HG03469 (cell line): ENCODE data around the gene SCAMP4.

Source experiments
- ATAC-seq: cut with Tn5 transposase; IDR thresholded peaks from one replicate; pipeline ENCODE4 v1.9.1; 2021; ENCODE audit warnings: mild to moderate bottlenecking, moderate library complexity, moderate number of reproducible peaks; ENCODE audit not compliant: unreplicated experiment

The SCAMP4 gene

GRCh38 chr19:1936916-1937610 lies 31.9 kb downstream of the SCAMP4 start:
- ATAC-seq = no peak

GRCh38 chr19:1938071-1938470 lies 32.9 kb downstream of the SCAMP4 start:
- ATAC-seq = no peak

DNA sequence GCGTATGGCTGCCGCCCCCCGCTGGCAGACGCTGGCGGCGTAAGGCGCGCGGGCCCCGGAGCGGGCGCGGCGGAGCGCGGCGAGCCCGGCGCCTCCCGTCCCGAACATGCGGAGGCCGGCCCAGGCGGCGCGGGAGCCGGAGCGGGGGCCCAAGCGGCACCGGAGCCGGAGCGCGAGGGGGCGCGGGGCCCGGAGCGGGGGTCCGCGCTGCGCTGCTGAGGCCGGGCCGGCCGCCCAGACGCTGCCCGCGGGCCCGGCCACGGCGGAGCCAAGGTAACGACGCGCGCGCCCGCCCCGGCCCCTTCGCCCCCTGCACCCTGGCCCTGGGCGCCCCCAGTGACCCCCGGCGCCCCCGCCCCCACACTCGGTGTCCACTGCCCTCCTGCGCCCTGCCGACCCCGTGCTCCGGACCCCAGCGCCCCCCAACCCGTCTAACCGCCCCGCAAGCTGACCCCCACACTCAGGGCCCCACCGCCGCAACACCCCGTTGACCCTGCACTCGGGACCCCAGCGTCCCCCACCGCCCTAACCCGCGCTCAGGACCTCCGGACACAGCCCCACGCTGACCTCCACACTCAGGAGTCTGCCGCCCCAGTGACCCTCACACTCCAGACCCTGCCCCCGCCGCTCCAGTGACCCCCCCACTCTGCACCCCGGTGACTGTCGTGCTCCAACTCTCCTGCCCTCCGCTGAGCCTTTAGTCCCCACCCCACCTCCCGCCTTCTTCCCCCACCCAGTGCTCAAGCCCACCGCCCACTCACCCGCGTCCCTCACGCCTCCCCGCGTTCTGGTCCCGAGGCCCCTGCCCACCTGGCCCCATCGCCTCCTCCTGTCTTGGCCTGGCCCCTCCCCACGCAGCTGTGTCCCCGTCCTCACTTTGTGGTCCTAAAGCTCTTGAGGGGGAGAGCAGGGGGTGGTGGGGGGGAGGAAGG lies 36.2 kb downstream of the SCAMP4 start, which contains the start of gene CSNK1G2:
CSNK1G2 (plus strand) TSS at position 27 of the 932 bp plus-strand sequence. CDS start 28,601 bp downstream, outside the sequence.
- ATAC-seq = no peak

GRCh38 chr19:1942078-1942933 lies 37.1 kb downstream of the SCAMP4 start:
- no peak for ATAC-seq

DNA sequence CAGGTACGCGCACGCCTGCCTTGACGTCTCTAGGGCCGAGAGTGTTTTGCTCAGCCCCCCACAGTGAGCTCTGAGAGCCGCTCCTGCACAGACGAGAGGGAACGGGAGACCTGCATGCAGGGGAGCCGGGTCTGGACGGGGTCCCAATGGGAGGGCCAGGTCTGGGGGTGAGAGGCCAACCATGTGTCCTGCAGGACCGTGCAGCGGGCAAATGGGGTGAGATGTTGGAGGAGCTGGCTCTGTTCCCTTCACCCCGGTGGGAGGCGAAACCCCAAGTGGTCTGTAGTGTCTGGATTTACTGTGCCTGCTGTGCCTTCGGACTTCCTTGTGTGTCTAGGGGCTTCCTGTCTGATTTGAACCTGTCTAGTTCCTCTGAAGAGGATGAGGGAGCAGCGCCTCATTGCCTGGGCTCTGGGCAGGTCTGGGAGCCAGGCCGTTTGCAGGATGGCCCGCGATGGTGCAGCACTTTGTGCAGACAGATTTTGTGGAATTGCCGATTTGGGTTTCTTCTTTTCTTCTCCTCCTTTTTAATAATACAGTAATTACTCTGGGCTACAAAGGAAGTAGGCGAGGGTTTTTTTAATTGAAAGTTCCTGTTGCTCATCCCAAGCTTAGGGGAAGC lies 37.8 kb downstream of the SCAMP4 start:
- ATAC-seq = no peak

DNA sequence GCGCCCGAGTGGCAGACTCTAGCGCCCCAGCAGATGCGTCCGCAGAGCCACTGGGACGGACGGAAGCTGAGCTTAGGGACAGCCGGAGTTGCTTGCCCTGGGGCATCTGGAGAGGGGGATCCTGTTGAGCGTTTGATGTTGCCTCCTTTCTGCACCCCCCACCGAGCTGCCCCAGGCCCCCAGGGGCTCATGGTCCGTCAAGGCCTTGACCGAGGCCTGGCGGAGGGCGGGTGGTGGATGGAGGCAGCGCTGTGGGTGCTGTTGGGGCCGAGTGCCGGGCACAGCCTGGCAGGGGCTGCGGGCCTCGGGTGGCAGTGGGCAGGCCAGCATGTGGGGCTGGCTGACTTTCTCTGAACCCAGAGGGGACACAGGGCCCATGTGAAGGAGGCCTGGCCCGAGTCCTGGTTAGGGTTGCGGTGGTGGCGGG lies 38.5 kb downstream of the SCAMP4 start:
- ATAC-seq = no peak

DNA sequence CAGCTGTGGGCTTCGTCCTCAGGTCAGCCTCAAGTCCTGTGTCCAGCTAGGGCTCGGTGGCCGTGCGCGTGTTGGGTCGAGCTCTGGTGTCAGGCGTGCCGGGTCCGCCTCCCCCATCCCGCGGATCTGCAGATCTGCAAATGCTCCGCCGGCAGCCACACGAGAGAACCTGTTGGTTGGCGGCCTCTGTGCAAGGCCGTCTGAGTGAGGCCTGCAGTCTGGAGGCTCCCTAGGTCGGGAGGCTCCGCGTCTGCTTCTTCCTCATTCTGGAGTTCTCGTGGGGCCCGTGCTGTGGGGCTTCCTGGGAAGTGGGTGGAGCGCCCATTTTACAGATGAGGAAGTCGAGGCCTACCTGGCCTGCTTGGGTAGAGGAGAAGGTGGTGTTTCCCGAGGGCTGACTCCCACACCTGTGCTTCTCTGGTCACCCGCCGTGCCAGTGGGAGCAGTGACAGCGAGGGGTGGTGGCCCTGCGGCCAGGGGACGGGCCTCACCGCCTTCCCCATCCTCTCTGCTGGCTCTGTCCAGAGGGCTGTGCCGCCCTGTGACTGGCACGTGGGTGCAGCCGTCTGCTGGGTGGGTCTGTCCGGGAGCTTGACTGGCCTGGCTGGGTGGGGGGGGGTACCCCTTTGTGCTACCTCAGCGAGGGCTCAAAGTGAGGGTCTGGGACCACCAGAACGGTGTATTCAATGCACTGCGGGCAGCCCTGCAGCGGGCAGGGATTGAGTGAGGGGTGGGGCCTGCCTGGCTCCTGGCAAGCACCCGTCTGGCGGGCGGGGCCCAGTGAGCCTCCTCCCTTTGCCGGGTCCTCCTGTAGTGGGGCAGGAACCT lies 39.1 kb downstream of the SCAMP4 start:
- no peak for ATAC-seq

DNA sequence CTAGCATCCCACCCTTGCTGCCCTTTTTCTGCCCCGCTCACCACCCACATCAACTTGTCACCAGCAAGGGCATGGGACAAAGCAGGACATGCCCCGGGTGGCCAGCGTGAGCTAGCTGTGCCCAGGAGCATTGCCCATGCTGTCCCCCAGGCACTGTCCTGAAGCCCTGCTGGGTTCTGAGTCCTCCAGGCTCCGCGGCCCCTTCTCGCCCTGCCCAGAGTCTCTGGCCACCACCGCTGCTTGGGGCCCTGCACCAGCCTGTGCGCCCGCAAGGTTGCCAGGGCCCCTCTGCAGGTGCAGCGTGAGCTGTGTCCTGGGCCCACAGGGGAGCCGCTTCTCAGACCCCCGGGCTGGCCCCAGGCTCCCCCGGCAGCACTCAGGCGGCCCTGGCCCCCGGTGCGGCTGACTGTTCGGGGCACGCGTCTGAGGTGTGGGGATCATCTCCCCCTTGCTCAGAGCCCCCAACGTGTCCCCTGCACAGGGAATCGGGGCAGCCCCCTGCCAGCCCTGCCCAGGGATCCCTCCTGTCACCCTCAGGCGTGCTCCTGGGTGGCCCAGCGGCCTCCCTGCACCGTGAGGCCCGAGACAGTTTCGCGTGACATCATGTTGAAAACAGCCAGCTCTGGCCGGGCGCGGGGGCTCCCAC lies 39.8 kb downstream of the SCAMP4 start:
- ATAC-seq = no peak

DNA sequence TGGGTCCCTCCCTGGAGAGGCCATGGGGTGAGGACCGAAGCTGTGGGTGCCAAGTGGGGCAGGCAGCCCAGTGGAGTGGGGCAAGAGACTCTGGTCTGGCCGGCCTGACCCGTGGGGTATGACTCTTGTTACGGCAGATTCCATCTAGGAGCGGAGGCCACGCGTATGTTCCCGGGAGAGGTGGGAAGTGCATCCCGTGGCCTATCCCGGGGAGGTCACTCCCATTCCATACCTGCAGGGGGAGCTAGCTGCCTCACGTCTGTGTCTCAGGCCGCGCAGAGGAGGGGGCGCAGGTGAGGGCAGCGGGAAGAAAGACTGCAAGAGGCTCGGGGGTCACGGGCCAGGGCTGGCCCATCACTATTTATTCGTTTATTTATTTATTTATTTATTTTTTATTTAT lies 40.7 kb downstream of the SCAMP4 start:
- no peak for ATAC-seq

DNA sequence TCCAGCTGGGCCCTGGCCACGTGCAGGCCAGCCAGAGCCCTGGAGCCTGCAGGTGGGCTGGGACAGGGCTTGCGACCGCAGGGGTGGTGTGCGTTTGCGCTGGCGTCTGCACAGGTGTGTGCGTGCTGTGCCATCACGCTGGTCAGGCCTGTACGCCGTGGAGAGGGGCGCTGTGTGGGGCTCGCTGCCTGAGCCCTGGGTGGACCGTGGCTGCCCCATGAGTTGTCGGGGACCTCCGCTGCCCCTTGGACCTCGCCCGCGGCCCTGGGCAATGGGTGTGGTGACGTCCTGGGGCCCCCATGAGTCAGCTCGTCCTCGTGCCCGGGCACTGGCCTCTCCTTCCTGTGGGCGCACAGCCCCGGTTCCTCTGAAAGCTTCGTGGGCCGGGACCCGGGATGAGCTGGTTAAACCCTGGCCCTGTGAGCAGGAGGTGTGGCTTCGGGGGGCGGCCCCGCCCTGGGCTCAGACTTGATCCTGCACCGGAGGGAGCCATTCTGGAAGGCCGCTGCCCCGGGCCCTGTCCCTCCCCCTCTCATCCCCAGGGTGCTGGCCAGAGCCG lies 42.5 kb downstream of the SCAMP4 start:
- no peak for ATAC-seq

- ATAC-seq = no peak
Measured at GRCh38 chr19:1949304-1950101, 44.3 kb downstream of the SCAMP4 start.

DNA sequence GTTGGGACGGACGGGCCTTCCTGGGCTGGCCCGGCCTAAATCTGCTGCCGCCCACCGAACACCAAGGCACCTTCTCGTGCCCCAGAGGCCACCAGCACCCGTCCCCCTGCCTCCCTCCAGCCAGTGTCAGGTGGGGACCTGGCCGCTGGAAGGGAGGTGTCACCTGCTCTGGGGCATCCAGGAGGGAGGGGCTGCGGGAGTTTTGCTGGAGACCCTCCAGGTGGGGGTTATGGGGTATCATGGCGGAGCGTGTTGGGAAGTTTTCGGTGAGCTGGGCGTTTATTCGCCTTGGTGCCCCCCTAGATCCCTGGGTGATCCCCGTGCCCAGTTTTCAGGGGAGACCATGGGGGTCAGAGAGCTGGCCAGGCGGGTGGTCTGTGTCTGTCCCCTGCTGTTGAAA lies 45.4 kb downstream of the SCAMP4 start:
- ATAC-seq = no peak

DNA sequence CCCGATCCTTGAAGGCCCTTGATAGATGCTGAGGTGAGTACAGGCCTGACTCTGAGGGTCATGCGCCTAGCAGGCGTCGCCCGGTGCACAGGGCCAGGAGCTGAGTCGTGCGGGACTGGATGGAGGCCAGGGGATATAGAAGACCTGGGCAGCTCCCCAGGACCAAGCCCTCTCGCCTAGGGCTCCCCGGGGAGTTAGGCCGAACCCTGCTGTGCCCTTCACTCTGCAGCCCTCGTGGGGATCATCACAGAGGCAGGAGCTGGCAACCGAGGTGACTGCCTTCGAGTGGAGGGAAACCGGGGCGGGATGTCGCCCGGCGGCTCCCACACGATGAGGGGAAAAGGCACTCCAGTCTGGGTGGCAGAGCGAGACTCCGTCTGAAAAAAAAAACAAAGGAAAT lies 47.4 kb downstream of the SCAMP4 start:
- no peak for ATAC-seq

- ATAC-seq = no peak
Measured at GRCh38 chr19:1953037-1953436, 47.8 kb downstream of the SCAMP4 start.

- ATAC-seq = no peak
Measured at GRCh38 chr19:1953441-1954094, 48.4 kb downstream of the SCAMP4 start.

- no peak for ATAC-seq
Measured at GRCh38 chr19:1954532-1954933, 49.3 kb downstream of the SCAMP4 start.
